Fibroblast of villous mesenchyme (primary cell): ENCODE measurements around the gene ABI3BP. TPM values are rescaled to one million over a fixed set of nuclear protein-coding genes. Genes with fewer than 3 reads are reported as not detected.

ENCODE experiments used
- DNase-seq: peaks from one replicate; pipeline ENCODE4 v3.0.0-alpha.2; 2010; ENCODE audit warnings: low read depth
- H3K4me3 ChIP-seq: 2 replicates; pipeline ENCODE4 v1.5.1; 2011; ENCODE audit warnings: low read depth, mild to moderate bottlenecking, low read length
- total RNA-seq: library from RNA; depleted of rRNA; stranded (reverse); fragments of >200 nt; gene quantifications from 2 replicates; pipeline ENCODE4 v1.2.3, GENCODE V29; 2012
- TF ChIP-seq, protein P1 (sequence below): IDR thresholded peaks from 2 replicates; pipeline ENCODE4 v1.5.1; 2012; ENCODE audit warnings: low read depth, mild to moderate bottlenecking, low read length; ENCODE audit not compliant: insufficient read depth

Gene ABI3BP
- total RNA-seq, 1 donor: 7.8 TPM

DNA sequence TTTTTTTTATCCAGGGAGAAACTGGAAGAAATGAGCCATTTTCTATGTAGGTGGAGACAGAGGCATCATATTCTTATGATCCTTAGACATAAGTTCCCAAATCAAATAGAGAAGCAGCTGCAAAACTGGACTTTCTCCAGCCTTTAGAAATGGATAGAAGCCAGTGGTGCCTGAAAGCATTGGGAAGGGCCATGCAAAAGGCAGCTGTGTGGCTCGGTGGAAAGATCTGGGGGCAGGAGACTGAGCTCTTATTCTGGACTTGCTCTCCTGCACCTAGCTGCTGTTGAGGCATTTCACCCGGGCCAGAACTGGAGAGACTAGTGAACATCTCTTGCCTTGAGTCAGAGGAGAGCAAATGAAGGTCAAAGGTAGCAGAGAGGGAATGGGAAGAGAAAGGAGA, 210.9 kb downstream of the ABI3BP start:
- no peak for DNase-seq
- TF ChIP-seq, protein P1, sequence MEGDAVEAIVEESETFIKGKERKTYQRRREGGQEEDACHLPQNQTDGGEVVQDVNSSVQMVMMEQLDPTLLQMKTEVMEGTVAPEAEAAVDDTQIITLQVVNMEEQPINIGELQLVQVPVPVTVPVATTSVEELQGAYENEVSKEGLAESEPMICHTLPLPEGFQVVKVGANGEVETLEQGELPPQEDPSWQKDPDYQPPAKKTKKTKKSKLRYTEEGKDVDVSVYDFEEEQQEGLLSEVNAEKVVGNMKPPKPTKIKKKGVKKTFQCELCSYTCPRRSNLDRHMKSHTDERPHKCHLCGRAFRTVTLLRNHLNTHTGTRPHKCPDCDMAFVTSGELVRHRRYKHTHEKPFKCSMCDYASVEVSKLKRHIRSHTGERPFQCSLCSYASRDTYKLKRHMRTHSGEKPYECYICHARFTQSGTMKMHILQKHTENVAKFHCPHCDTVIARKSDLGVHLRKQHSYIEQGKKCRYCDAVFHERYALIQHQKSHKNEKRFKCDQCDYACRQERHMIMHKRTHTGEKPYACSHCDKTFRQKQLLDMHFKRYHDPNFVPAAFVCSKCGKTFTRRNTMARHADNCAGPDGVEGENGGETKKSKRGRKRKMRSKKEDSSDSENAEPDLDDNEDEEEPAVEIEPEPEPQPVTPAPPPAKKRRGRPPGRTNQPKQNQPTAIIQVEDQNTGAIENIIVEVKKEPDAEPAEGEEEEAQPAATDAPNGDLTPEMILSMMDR: no peak
- H3K4me3 ChIP-seq: no peak overlapping the region

DNA sequence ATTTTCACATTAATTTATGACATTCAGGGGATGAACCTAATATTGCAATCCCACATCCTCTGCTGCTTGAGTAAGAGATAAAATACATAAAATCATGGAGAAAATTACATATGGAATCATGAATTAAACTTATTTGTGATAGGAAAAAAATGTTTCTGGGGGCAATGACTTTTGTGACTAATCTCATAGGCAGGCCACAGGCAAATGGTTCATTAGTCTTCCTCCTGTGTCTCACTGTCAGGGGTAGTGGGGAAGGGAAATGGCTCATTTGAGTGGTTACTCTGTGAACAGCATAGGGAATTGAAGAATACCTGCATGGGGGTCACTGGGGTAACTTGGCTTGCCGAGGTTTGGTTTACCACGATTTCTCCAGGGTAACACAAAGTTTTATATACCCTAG, 211.9 kb downstream of the ABI3BP start:
- TF ChIP-seq, protein P1: no peak
- H3K4me3 ChIP-seq: no peak overlapping the region
- no peak for DNase-seq

DNA sequence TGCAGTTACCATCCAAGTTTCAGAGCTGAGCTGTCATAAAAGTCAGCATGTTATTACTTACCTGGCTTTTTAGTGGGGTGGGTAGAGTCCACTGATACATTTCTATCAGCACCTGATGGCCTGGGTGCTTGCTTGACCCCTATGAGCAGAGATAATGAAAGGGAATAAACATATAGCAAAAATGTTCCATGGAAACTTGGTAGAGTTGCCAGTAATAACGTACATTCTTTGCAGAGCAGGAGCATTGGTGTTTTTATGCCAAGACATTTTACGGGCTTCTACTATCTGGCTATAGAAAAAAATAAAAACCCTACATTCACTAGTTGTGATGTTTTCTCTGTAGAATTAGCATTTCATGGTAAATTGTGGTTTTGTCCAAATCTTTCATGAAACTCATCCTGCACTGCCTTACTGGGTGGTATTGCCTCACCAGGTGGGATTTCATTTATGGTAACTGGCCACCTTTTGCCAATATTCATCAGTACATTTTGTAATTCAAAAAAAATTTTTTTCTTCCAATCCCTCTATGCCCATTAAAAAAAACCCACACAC, 213.1 kb downstream of the ABI3BP start:
- no peak for DNase-seq
- TF ChIP-seq, protein P1: no peak
- H3K4me3 ChIP-seq: no peak overlapping the region

DNA sequence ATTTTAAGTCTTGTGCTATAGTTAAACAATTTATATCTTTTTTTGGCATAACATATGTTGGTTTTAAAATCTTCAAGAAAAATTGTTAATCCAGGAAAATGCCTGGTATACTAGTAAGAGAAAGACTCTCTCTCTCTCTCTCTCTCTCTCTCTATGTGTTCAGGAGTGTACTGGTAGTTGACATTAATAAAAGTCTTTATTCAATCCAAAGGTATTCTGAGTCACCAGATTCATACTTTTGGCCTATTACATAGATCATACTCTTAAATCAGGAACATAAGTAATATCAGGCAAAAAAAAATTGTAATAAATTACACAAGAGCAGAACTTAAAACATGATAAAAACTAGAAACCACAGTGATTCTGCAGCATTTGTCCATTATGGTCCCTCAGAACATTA, 213.7 kb downstream of the ABI3BP start:
- no peak overlapping the region for H3K4me3 ChIP-seq
- no peak for DNase-seq
- TF ChIP-seq, protein P1: no peak

DNA sequence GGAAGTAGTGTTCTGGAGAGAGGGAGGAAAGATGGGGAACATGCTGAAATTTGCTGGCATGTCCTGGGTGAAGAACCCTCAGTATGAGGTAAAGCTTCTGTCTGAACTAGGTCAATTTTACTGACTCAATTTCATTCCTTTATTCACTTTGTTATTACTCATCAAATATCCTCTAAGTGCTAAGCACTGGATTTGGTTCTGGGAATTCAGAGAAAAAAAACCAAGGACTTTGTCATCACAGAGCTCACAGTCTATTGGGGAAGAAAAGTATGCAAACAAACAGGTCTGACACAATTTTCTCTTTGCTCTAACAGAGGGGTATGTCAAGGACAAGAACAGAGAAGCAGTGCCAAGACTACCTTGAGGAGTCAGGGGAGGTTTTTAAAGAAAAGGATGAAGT, 215.9 kb downstream of the ABI3BP start:
- no peak overlapping the region for H3K4me3 ChIP-seq
- peak; percentile 42 for DNase-seq
- TF ChIP-seq, protein P1: no peak

DNA sequence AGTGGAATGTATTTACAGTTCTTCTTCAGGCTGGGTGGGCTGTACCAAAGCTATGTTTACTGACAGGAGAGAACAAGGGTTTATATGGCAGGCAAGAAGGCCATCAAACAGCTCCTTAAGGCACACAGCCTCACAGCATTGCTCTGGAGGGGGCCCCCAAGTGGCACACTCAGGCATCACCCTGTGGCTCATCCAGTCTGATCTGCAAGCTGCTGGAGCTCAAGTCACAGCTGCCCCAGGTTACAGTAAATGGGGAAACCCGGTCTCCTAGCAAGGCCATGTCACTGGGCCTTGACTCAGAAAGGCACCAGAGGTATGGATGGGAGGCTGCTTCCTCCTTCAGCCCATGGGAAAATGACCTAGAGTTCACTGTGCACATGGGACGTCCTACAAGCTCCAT, 216.5 kb downstream of the ABI3BP start:
- TF ChIP-seq, protein P1: peak; percentile 18
- DNase-seq: peak; percentile 33
- no peak overlapping the region for H3K4me3 ChIP-seq

DNA sequence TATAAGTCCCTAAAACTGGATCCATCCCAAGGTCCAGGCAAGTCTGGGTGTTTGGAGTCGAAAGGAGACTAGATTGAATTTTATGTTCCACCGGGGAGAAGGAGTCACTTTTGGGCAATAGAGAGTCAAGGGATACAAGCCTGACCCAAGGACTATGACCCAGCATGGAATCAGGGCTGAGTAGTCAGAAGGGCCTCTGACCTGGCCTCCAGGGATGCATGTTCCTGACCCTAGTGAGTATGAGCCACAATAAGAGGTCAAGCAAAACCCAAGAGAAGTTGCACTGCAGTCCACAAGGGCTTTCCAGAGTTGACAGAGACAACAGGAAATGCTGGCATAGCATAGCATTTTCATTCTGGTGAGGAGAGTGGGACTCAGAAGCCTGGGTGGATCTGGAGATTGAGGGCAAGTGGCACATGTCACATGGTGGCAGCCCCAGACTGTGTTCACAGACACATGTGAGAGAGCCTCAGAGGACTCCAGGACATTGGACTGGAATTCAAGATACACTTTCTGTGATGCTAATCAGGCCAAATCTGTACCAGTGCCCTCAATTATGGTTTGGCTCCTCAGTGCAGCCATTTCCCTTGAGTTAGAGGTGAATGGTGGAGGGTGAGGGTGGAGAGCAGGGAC, 217.0 kb downstream of the ABI3BP start:
- TF ChIP-seq, protein P1: no peak
- DNase-seq: no peak
- no peak overlapping the region for H3K4me3 ChIP-seq
